T-helper 1 cell treated with Interleukin-12 subunit alpha and Interleukin-12 subunit beta and Interleukin-4 antibody, amounts not matched to agents 30 ng/mL and 1 ng/mL, for 36 hours (primary cell): ENCODE results near the gene ST3GAL3. TPM values are rescaled to one million over a fixed set of nuclear protein-coding genes. Genes with fewer than 3 reads are reported as not detected.
"Not testable (repeated sequence)": the region's sequence is repeated elsewhere in the genome, so short reads cannot be mapped to it uniquely, and the experiment has no call there.

Source experiments
- intact Hi-C: fragments of 100-400 bp; cut with micrococcal nuclease; formaldehyde crosslinking; loops from one replicate; pipeline ENCODE4 v1.15.1; 2024
- total RNA-seq: library from RNA; stranded (reverse); gene quantifications from 2 replicates; pipeline ENCODE4 v1.2.3, GENCODE V29; 2022

ST3GAL3 gene
- total RNA-seq, 1 donor from 2014 or later: 22.4 TPM

GRCh38 chr1:43753422-43753821 lies 46.1 kb downstream of the ST3GAL3 start:
- intact Hi-C loops: no loop called here

- intact Hi-C loops: no loop called here
Measured at GRCh38 chr1:43754892-43755291, 47.6 kb downstream of the ST3GAL3 start.

- intact Hi-C loops: no loop called here
Measured at GRCh38 chr1:43757343-43758053, 50.2 kb downstream of the ST3GAL3 start.

GRCh38 chr1:43760745-43761317 lies 53.5 kb downstream of the ST3GAL3 start:
- intact Hi-C loops: no loop called here

- intact Hi-C loops: loop anchor here (1.0 kb wide), 8 partner anchors 171 to 536 kb away; partner anchors contain the start of genes ATP6V0B and IPO13
Measured at GRCh38 chr1:43763497-43763973, 56.2 kb downstream of the ST3GAL3 start.

- intact Hi-C loops: no loop called here
Measured at GRCh38 chr1:43764581-43764980, 57.2 kb downstream of the ST3GAL3 start.

- intact Hi-C loops: no loop called here
Measured at GRCh38 chr1:43766086-43766784, 58.9 kb downstream of the ST3GAL3 start.

- intact Hi-C loops: no loop called here
Measured at GRCh38 chr1:43766818-43767525, 59.6 kb downstream of the ST3GAL3 start.

GRCh38 chr1:43768168-43768567 lies 60.8 kb downstream of the ST3GAL3 start:
- intact Hi-C loops: no loop called here

- intact Hi-C loops: no loop called here
Measured at GRCh38 chr1:43769350-43769908, 62.1 kb downstream of the ST3GAL3 start.

GRCh38 chr1:43770111-43770510 lies 62.8 kb downstream of the ST3GAL3 start:
- intact Hi-C loops: no loop called here

- intact Hi-C loops: no loop called here
Measured at GRCh38 chr1:43772978-43773377, 65.6 kb downstream of the ST3GAL3 start.

GRCh38 chr1:43773821-43774220 lies 66.5 kb downstream of the ST3GAL3 start:
- intact Hi-C loops: no loop called here

GRCh38 chr1:43774359-43774758 lies 67.0 kb downstream of the ST3GAL3 start:
- intact Hi-C loops: no loop called here

GRCh38 chr1:43776043-43776761 lies 68.9 kb downstream of the ST3GAL3 start:
- intact Hi-C loops: no loop called here

- intact Hi-C loops: not testable (repeated sequence)
Measured at GRCh38 chr1:43777916-43778315, 70.6 kb downstream of the ST3GAL3 start.

GRCh38 chr1:43779266-43779665 lies 71.9 kb downstream of the ST3GAL3 start:
- intact Hi-C loops: no loop called here

GRCh38 chr1:43779805-43780403 lies 72.6 kb downstream of the ST3GAL3 start:
- intact Hi-C loops: no loop called here

GRCh38 chr1:43781574-43781973 lies 74.2 kb downstream of the ST3GAL3 start:
- intact Hi-C loops: no loop called here

GRCh38 chr1:43783096-43783670 lies 75.8 kb downstream of the ST3GAL3 start:
- intact Hi-C loops: no loop called here
